ENCODE results near the gene GZMA. TPM values are rescaled to one million over a fixed set of nuclear protein-coding genes. Genes with fewer than 3 reads are reported as not detected.

Gene GZMA
- total and polyA plus RNA-seq, 2 donors (not counting 1 experiment from before 2014, with no cell fraction given): 1.0 TPM; not detected in 1

- CTCF ChIA-PET: no interaction called here
Measured at GRCh38 chr5:55123365-55123764, 20.9 kb downstream of the GZMA start.

More at GRCh38 chr5:55123365-55123764, 20.9 kb downstream of the GZMA start:
- peaks cover 24% of the 10 kb centered on the region for H3K27me3 Mint-ChIP-seq
- intact Hi-C loops (cut with micrococcal nuclease): no loop called here
- H3K9me3 ChIP-seq (ENCODE audit: control extremely low read depth in 1 of 3, control insufficient read depth in 2 of 3, insufficient read depth in 1 of 3, low read length in 2 of 3): no peaks in the 10 kb centered on the region
- H3K79me2 ChIP-seq (ENCODE audit: control insufficient read depth, insufficient read depth, low read length): no peaks in the 10 kb centered on the region
- no peaks in the 10 kb centered on the region for H3K9me3 Mint-ChIP-seq (ENCODE audit: insufficient read depth)
- TF ChIP-seq CTCF (IDR thresholded peaks at IDR 0.05): no peak
- TF ChIP-seq EZH2 (IDR thresholded peaks at IDR 0.05; ENCODE audit: borderline replicate concordance, insufficient read depth, low read depth, low read length, poor library complexity, severe bottlenecking): no peak
- no peaks in the 10 kb centered on the region for H3K4me1 Mint-ChIP-seq
- no peak for ATAC-seq (ENCODE audit: low read depth)
- no peak overlapping the region for H3K9ac ChIP-seq (ENCODE audit: low read length)
- no peak overlapping the region for H3K4me2 ChIP-seq (replicated peaks; ENCODE audit: low read depth, low read length, poor library complexity, severe bottlenecking)
- no peaks in the 10 kb centered on the region for H4K20me1 ChIP-seq (ENCODE audit: control insufficient read depth, insufficient read depth, low read length, poor library complexity, severe bottlenecking)
- no peaks in the 10 kb centered on the region for H3K4me1 ChIP-seq (ENCODE audit: control insufficient read depth in 2 of 2, insufficient read depth in 2 of 2, low read length in 2 of 2)
- no peaks in the 10 kb centered on the region for H3K36me3 ChIP-seq (replicated peaks in 1 of 2; ENCODE audit: control extremely low read depth in 1 of 2, control insufficient read depth in 1 of 2, extremely low read depth in 1 of 2, insufficient read depth in 2 of 2, low read length in 1 of 2)
- no peak overlapping the region for H3K27ac Mint-ChIP-seq
- DNase-seq: no peak
- H3K4me3 ChIP-seq (ENCODE audit: control extremely low read depth in 1 of 5, extremely low read depth in 1 of 5, insufficient read depth in 1 of 5, low read depth in 2 of 5, low read length in 4 of 5): no peak overlapping the region
- no peak overlapping the region for H3K4me3 Mint-ChIP-seq
- no peak overlapping the region for H3K27ac ChIP-seq (ENCODE audit: low read length in 2 of 2)
- WGBS (ENCODE audit: insufficient coverage): no CpG with 5 or more reads among the region's 3 CpGs
- POLR2A ChIA-PET: no interaction called here
- no peak overlapping the region for H2AFZ ChIP-seq (ENCODE audit: insufficient read depth, low read depth, low read length, poor library complexity, severe bottlenecking)
- H3K27me3 ChIP-seq (replicated peaks in 1 of 4; ENCODE audit: control extremely low read depth in 1 of 4, control insufficient read depth in 3 of 4, insufficient read depth in 4 of 4, low read length in 3 of 4): peaks cover 0 to 2% (median 0%) of the 10 kb centered on the region in 4 experiments
